ENCODE data around the gene SLC24A3.

Gene SLC24A3

DNA sequence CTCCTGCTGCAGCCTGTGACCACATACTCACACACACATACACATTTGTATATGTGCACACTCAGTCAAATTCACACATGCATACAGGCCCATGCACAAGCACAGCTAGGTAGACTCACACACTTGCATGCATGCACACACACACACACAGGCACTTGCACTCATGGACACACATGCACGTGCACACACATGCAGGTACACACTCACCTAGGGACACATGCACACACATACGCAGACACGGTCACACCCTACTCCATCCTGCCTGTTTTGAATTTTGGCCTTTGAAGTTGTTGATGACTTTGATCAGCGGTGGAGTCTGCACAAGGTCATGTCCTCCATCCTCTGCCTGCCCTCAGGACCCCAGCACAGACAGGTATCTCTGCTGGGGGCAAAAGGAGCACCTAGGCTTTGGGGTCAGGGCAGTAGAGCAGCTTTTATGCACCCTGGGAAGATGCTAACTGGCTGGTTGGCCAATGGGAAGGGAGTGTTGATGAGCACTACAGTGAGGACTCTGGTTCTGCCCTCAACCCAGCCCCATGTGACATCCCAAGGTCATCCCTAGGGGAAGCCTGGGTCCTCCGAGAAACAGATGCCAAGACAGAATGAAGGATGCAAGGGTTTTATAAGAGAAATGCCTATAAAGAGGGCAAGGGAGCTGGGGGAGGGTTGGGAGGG lies 218.3 kb downstream of the SLC24A3 start:
- DNase-seq, result no peak

DNA sequence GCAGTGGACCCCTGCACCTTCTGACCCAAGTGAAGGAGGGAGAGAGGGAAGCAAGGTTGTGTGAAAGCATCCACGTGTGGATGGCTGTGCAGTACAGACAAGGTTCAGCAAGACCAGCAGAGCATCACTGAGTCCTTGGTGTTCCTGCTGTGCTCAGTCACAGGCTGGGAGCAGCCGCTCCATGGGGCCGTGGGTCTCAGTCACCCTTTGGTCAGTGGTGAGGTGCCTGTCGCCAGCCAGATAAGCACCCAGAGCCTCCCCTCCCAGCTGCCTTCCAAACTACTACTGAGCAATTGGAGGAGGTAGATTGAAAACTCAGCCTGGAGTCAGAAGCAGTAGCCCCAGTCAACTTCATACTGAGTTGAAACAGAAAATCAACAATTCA lies 218.9 kb downstream of the SLC24A3 start:
- DNase-seq, result no peak

DNA sequence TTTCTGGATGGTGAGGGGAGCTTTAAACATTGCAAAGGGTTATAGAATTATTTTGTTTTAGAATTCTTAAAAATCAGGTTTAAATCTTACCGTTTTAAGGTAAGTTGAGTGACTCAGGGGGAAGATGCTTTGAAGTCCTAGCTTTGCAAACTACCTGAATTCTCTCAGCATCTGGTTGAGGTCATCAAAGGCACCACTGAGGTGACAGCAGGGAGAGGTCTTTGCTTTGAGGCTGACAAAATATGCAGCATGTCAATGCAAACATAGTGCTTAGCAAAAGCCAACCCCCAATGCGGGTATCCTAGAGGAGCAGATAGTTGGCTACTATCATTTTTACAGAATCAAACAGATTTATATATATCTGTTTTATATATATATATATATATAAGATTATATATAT lies 219.5 kb downstream of the SLC24A3 start:
- no peak for DNase-seq

DNA sequence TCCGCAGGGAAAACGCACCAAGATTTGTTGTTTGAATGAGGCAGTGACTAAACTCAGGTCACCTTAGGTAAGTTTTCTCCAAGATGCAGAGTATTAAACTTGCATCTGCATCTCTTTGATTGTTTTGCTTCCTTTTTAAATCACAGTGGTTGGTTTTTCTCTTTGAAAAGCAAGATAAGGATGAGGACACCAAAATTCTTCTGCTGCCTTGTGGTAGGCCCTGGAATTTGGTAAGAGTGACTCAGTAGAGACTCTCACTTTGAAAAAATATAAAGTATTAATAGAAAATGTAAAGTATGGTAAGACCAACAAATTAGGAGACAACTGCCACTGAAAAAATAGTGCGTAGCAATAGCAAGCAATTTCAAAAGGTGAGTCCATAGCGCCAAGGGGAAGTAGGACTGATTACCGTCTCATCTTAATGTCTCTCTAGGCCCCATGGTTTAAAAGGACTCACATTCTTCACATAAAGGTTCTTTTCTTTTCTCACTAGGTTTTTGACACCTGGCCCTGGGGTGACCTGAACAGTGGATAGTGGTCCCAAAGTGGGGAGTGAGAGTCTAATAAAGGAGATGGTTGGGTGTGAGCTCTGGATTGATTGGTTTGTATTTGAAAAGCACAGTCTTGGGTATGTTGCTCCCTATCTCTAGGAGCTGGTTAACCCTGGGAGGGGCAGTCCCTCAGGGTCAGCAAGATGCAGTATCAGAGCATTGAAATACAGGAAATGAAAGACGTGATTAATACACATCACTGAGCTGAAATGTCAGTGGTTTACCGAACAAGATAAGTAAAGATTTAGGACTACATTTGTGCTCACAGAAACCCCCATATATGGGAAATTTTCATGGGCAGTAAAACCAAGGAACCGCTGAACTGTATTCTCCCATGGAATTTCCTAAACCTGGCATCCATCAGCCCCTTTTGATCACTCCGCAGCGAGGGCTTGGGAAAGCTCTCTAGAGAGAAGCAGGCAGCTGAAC lies 221.2 kb downstream of the SLC24A3 start:
- peak; percentile 66 for DNase-seq

DNA sequence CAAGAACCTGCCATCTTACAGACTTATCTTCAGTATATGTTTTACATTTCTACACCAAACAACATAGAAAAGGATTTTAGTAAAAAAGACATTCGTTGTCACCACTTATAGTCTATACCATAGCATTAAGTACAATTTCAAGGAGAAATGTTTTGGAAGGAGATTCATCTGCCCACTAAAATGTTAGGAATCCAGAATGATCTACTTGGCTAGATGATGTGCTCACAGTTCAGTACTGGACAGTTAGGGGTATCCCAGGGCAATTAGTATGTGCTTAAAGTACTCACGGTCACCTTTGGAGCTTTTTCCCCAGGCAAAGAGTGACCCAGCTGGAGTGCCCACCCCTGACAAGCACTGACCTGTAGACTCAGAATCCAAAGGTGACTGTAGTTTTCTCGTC lies 222.9 kb downstream of the SLC24A3 start:
- peak; percentile 8 for DNase-seq

DNA sequence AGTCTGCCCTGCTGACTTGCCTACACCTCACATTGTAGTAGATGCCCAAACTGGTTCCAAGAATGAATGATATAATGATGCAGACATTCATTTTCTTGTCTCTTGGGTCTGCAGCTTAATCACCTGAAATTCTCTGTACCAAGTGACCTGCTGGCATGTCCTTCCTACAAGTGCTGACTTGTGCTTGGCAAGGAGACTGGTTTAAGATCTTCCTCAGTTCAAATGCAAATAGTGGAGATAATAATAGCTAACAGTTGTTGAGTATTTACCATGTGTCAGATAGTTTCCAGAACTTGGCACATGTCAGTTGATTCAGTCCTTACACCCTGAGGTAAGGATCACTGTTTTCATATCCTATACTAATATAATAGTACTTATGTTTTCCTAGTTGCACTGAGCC lies 223.4 kb downstream of the SLC24A3 start:
- DNase-seq, result no peak

DNA sequence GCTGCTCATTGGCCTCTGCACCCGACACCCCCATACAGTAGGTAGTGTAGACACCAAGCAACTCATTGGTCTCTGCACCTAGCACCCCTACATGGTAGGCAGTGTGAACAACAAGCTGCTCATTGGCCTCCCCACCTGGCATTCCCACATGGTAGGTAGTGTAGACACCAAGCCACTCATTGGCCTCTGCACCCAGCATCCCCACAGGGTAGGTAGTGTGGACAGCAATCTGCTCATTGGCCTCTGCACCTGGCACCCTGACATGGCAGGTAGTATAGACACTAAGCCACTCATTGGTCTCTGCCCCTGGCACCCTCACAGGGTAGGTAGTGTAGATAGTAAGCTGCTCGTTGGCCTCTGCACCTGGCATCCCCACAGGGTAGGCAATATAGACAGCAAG lies 226.0 kb downstream of the SLC24A3 start:
- no peak for DNase-seq

DNA sequence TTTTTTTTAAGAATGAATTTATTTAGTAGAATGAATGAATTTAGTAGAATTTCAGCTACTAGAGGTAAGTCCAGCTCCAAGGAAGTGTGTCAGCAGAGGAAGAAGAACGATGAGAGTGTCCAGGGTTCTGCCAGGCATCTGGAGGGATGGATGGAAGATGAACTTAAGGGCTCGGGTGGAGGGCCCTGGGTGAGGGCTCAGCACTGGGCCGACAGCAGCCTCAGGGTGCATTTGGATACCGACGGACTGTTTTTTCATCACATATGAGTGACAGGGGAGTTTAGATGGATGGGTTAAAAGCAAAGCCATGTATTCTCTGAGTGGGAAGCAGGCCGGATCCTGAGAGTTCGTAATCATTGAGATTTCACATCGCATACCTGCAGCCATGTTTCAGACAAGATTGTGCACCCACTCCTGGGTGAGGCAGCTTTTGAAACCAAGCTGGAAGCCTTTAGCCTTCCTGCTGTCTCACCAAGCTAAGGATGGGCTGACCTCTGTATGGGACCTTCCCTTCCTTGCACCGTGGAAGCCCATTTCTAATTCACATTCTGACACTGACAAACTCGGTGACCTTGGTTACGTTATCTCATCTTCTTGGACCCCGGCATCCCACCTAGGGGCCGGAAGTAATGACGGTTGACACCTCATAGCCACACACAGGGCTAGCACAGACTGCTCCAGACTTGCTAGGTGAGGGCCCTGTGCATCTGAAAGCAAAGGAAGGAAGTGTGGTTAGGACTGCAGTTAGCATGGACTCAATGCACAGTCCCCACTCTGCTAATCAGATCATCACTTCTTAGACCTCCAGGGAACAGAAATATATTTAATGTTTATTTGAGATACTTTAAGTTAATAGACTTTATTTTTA lies 228.5 kb downstream of the SLC24A3 start:
- no peak for DNase-seq

DNA sequence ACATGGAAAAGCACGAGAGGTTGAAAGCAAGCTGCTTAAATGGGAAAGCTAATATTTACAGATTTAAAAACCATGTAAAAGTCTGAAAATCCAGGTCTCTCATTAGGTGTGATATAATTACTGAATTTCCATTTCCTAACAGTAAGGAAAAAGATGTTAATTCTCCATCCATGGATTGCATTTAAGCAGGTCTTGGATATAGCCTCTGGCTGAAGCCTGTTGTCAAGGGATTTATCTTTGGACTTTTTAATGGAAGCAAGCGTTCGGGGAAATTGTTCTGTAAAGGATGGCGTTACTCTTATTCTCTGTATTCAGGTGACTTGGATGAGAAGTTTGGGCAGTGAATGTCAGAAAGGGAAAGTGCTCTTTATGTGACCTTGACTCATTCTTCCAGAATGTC lies 233.8 kb downstream of the SLC24A3 start:
- no peak for DNase-seq

DNA sequence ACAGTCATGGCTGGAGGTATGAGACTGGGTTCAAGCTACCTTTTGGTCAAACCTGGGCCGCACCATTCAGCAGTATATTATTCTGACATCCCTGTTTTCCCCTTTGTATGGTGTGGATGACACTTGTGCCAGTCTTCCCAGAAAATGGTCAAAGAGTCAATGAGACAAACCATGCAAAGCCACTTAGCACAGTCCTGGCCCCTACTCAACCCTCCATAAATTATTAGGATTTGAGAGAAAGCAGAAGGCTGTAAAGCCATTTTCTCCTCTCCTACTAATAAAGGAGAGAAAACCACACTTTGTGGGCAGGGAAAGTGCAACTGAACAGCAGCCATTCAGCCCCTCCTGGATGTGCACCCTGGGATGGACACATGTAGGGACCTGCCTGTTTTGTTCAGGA lies 236.2 kb downstream of the SLC24A3 start:
- no peak for DNase-seq

DNA sequence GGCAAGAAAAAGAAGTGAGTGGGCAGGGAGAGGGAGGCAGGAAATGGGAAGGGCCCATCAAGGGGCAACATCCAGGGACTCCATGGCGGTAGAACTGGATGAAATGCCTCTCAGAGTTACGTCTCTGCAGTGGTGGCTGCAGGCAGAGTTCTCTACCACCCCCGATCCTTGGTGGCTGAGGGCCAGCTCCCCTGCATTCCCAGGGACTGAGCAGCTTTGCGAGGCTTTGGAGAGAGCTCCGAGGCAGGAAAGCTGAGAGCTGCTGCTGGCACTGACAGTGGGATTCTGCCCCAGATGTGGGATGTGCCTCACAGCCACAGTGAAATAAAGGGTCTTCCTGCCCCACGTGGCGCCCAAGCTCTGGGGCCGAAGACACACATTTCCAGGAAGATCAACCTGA lies 236.6 kb downstream of the SLC24A3 start:
- DNase-seq, result peak; percentile 38

DNA sequence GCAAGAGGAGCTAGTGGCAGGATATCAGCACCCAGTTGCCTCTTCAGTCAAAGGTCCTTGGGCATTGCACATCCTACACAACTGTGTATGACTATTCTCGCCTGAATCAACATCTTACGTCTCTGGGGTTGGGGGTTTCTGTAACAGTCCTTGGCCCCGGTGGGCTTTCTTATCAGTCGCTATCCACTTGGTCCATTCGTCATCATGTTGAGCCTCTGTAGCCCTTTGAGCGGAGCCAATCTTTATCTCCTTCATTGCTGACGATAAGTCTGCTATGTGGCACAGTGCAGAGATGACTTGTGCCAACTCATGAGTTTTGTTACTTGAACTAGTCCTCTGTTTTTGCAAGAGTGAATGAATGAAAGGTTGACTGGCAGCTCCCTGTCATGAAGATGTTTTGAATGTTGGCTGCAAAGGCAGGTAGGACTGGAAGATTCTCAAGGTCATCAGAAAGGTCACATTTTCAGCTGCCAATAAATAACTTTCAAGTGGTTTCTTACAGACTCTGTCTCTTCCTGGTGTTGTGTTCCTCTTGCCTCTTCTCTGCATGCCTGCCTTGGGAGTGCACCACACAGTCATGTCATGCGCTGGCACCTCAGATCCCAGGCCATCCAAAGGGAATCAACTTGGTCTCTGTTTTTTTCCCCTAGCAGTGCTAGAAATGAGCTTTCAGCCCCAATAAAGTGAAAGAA lies 238.9 kb downstream of the SLC24A3 start:
- DNase-seq, result no peak

DNA sequence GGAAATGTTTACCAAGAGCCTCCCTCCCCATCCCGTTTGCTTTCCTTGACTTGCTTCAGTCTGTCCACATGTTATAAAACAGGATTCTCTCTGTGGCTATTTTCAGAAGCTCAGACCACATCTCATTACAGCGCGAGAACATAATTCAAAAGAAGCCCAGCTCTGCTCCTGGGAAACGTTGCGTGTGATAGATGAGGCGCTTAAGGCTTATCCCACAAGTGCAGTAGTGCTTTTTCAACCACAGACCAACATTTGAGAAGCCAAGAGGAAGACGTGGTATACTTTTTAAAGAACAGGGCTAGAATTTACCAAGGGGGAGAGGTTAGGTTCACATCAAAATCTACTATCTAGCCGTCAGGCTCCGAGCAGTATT lies 239.5 kb downstream of the SLC24A3 start:
- peak; percentile 3 for DNase-seq

DNA sequence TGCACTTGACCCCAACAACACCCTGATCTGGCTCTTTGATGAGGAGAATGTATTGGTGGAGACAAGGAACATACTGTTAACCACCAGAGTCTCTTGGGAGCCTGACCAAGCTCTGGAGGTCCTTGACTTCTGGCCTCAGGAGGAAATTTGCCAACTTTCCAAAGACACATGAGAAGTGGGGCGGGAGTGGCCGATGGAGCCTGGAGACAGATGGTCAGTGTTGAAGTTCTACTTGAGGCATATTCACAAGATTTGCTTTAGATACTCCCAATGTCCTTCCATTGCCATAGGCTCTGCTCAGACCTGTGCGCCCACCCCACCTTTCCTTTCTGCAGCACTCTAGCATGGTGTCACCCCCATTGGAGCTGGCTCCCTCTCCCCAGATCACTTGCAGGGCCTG lies 241.0 kb downstream of the SLC24A3 start:
- no peak for DNase-seq

DNA sequence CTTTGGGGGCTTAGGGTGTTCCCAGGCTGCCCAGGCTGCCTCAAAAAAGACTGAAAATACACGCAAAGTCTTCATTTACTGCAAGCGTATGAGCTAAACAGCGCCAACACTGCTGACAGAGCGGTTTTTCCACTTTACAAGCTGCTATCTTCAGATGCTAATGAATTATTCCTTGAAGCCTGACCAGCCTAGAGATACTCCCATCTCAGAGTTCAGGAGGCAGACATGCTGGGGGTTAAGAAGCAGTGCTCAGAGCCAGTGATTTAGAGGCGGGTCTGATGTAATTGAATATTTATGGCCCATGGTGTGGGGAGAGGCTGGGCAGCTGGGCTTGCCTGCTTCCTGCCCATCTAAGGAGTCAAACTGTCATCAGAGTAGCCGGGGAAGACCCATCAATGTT lies 241.4 kb downstream of the SLC24A3 start:
- no peak for DNase-seq

DNA sequence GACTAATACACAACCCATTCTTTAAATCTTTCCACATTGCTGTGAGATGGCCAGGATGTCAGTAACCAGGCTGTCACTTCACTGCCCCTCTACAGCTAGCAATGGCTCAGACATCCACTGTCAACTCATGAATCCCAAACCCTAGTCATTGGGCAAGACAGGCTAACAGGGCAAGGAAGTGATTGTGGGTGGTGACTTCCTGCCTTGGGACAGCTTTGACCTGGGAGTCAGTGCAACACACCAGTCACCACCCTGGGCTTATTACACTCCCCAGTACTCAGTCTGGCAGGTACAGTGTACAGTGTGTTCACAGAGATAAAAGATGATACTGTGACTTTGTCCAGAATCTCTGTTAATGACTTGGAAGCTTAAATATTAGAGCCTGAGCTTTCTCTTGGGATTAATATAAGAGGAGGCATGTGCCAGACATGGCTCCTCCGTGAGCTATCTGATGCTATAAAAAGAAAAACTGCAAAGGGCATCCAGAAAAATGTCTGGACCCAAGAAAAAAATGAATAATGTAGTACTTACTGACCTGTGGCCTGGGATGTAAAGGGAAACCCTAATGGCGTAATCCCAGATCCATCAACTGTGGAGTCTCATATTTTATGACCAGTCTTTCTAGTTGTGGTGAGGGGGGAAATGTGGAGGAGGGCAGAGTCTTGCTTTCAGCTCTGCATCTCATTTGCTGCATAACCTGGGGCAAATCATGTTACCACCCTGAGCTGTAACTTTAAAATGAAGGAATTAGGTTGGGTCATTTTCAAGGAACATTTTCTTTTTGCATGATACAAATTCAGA lies 244.4 kb downstream of the SLC24A3 start:
- peak; percentile 13 for DNase-seq

DNA sequence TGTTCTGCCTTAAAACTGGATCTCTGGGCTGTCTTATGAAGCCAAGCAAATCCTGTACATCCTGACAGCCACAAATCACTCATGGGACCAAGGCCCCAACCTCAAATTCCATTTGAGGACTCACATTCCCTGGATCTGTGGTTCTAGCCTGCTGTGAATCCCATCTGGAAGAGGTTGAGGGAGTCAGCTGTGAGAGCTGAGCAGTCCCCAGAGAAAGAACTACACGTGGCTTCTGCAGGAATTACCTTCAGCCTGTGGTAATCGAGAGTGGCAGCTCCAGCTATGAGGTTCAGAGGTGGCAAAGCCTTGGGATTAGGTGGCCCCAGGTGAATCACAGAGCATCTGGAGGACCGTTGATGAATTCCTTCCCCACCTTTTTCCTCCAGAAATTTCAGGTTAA lies 245.2 kb downstream of the SLC24A3 start:
- DNase-seq, result peak; percentile 63

DNA sequence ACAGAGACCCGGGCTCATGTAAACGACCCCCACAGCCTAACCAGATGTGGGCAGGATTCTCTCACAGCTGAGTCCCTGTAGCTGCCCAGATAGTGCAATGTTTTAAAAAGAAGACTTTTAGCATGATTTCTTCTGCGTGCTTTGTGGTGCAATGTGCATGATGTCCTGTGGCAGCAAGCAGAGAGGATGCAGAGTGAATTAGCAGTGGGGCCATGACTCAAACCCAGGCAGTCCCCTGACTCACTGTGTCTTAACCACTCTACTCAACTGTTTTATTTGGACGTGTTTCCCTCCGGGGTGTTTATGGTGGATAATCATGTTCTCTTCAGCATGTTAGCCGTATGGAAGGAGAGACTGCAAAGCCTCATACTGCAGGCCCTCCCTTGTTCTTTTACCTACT lies 247.9 kb downstream of the SLC24A3 start:
- peak; percentile 61 for DNase-seq

DNA sequence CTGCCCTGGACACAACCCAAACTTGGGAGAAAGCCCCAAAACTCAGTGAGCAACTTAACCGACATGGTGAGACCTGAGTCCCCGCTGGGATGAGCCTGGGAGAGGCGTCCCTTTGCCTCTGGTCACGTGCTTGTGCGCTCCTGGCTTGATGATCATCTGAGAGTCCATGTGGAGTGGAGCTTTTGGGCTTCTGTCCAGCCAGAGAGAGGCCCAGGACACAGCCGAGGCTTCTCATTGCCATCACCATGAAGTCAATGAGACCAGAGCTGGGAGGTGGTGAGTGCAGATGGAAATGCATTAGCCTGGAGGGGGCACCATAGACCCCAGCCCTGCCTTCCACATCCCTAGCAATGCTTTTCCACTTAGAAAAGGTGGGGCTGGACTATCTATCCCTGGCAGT lies 250.0 kb downstream of the SLC24A3 start:
- no peak for DNase-seq

DNA sequence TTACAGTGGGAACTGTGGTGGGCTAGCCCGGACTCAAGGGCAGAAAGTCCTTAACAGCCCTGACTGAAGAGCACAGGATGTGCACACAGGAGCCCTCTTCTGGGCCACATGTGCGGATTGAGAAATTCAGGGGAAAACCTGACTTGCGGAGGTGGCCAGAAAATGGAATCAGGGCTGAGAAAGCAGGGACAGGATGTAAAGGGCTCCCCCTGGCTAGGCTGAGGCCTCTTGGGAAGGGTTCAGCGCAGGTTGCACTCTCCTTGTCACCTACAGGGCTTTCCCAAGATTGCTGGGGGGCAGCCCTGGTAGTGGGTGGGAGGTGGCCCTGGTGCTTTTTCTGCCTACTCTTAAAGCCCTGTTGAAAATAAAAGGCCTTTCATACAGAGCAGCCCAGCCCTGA lies 251.2 kb downstream of the SLC24A3 start:
- DNase-seq, result no peak

DNA sequence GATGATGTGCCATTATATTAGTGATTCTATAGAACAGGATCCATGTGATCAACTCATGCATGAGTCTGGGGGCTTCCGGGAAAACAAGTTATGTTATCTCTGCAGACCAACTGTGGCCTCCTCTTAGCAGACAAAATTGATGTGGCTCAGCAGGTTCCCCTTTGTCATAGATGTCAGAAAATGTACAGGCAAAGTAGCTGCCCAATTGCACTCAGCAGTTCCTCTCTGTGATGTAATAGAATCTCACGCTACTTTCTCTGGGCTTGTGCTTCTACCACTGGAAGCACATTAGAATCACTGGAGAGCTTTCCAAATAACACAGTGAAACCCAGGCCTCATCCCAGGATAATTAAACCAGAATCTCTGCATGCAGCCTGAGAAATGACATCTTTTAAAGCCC lies 253.1 kb downstream of the SLC24A3 start:
- DNase-seq, result no peak
